Cardiac septum (tissue), 1 donor: ENCODE measurements around the gene SLC7A6. TPM values are rescaled to one million over a fixed set of nuclear protein-coding genes. Genes with fewer than 3 reads are reported as not detected.

Experiments used
- DNase-seq: peaks from one replicate; pipeline ENCODE4 v3.0.0-alpha.2; 2020; ENCODE audit warnings: low spot score
- intact Hi-C: fragments of 100-400 bp; cut with DNase I; formaldehyde crosslinking; loops from one replicate; pipeline ENCODE4 v1.14.0; 2022
- total RNA-seq: library from RNA; stranded (reverse); fragmentation: NEBNext Ultra II Directional; extraction: Animal tissue kit (Norgen Biotek cat#: 25700); gene quantifications from one replicate; pipeline ENCODE4 v1.2.1, GENCODE V29; 2021
- donor health status: DM: no; HTN: no; CAD: no.

SLC7A6 gene
- total RNA-seq, 1 donor from 2014 or later: 42.4 TPM

GRCh38 chr16:68233835-68234187, 30.5 kb upstream of the SLC7A6 start:
- intact Hi-C loops: loop anchor here (5.0 to 10.0 kb wide), 2 partner anchors 242 to 349 kb away; partner anchors contain the start of gene NRN1L
- DNase-seq: no peak

DNA sequence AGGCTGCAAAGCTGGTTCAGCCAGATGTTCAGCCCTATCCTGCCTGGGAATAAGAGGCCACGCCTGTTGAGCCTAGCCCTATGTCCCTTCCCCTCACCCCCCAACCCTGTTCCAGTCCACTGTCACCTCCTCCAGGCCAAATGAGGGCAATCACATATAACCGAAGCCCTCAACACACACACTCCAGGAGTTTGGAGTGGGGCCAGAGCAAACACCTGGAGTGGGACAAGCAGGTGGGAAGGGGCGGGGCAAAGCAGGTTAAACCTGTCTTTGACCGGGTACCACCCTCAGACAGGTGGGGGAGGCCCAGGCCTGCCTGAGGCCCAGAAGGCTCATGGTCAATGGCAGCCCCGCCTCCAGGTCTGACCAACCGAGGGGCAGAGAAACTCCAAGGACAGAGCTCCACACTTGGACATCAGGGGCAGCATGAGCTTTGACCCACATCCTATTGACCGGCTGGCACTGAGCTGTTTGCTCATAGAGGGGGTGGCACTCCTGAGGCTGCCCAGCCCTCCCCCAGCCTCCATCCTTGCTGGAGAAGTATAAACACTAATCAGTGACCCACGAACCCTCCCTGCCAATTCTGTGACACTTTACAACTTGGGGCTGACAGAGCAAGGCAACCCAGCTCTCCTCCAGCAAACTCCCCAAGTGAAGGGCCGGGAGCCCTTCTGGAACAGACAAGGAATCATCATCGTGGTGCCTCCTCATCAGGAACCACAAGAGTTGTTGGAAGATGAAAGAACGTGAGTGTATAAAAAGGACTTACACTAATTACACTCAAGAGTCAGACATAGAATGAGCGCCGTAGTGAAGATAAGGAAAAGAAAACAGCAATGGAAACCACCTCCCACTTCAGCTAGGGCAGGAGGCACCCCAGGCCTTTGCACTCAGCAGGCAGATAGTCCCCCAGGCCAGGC, 29.9 kb upstream of the SLC7A6 start:
- DNase-seq: no peak
- intact Hi-C loops: loop anchor here (5.0 to 10.0 kb wide), 2 partner anchors 242 to 350 kb away; partner anchors contain the start of gene NRN1L

GRCh38 chr16:68235108-68235886, 29.0 kb upstream of the SLC7A6 start:
- DNase-seq: no peak
- intact Hi-C loops: loop anchor here (10.0 kb wide), 1 partner anchor 350 kb away; the partner anchor contains the start of gene NRN1L

DNA sequence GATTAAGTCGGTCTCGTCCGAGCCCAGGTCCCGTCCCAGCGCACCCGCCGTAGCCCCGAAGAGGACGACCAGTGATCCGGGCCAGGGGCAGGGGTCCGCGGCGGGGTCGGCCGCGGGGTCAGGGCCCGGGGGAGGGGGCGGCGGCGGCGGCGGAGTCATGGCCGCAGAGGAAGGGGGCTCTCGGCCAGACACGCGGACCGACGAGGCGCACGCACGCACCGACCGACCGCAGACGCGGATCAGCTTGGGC, 28.5 kb upstream of the SLC7A6 start, which contains the start of gene ESRP2:
TSS of gene ESRP2 (minus strand) at position 241 of the 250 bp plus-strand sequence. CDS start at position 159, 82 bp downstream.
- intact Hi-C loops: loop anchor here (10.0 kb wide), 1 partner anchor 351 kb away; the partner anchor contains the start of gene NRN1L
- no peak for DNase-seq

DNA sequence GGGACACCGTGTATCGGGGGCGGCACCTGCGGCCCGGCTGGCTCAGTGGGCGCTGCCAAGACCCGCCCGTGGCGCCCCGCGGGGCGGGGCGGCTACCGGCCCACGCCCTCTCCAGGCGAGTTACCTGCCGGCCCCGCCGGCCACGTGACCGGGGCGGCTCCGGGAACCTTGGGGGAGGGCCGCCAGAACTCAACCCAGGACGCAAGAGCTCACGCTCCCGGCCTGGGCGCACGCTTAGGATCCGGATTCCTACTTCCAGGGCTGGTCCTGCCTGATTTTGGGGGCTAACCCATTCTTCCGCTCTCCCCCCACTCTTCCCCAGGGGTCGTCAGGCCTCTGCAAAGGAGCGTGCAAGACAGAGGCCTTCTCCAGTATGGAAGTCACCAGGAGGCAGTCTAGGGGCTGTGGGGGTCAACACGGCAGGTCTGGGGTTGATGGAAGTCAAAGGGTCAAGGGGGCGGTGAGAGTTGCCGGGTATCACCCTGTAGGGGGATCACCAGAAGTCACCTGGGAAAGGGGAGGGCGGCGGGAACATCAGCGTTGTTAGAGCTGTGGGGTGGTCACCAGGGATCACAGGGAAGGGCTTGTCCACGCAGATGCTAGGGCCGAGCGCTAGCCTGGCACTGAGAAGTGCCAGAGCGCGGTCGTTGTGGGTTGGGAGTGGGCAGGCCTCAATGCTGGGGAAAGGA, 28.0 kb upstream of the SLC7A6 start:
- intact Hi-C loops: loop anchor here (10.0 kb wide), 1 partner anchor 351 kb away; the partner anchor contains the start of gene NRN1L
- DNase-seq: no peak

DNA sequence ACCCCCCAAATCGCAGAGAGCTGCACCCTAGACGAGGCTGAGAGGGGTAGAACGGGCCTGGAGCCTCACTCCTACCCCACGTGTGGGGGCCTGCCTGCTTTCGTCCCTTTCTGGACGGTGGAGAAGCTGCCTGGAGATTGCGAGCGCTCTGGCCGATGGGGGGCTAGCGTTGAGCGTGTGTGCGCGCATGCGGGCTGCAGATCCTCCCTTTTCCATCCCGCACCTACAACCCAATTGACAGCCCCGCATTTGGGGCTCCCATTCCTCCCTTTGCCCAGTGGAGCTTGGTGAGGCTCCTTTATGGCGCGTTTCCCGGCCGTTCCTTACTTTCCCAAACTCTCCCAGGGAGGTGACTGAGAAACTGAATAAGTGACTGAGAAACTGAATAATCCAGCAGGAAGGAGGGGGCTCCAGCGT, 27.5 kb upstream of the SLC7A6 start:
- DNase-seq: no peak
- intact Hi-C loops: loop anchor here (10.0 kb wide), 1 partner anchor 352 kb away; the partner anchor contains the start of gene NRN1L

DNA sequence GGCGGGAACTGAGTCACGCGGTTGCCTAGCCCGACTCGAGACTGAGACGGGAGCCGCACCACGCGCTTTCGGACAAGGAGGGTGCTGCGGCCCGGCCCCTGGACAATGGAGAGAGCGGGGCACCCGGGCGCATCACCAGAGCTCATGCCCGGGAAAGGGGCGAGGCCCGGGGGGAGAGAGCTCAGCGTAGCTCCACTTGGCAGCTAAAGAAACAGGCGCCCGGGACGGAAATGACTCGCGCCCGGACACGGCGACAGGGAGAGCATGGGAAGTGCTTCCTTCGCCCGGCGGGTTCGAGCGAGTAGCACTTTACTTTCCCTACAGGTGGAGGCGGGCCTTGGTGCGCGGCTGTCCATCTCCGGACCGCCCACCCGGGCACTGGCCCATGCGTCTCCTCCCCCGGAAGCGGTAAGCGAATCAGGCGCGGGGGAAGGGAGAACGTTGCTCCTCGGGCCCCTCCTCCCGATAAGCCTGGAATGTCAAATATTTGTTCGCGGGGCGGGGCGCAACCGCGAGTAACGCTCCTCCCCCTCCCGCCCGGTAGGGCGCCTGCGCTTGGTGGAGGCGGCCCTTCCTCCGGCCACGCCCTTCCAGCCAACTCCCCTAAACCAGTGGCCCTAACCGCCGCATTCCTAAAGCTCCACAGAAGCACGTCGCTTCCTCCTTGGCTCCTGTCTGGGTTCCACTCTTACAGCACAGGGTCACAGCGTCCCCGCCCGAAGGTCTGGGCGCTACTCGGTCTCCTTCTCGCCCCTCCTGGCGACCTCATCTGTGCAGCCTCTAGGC, 26.9 kb upstream of the SLC7A6 start:
- intact Hi-C loops: loop anchor here (2.0 to 10.0 kb wide), 2 partner anchors 23 to 353 kb away; partner anchors contain the start of gene NRN1L
- peak; percentile 98 for DNase-seq

DNA sequence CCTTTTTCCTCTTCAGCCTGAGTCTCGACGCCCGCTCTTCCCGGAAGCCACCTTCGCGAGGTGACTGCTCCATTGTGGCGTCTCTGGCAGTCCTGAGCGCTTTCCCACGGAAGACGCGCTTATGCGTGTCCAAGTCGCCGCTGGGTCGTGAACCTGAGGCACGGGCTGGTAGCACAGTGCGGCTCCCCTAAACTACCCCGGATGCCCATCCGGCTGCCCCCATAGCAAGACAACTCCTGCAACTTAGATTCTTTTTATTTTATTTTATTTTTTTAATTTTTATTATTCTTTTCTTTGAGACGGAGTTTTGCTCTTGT, 26.3 kb upstream of the SLC7A6 start:
- intact Hi-C loops: loop anchor here (2.0 to 10.0 kb wide), 2 partner anchors 23 to 353 kb away; partner anchors contain the start of gene NRN1L
- no peak for DNase-seq

GRCh38 chr16:68242085-68242484, 22.2 kb upstream of the SLC7A6 start:
- intact Hi-C loops: no loop called here

GRCh38 chr16:68242926-68243858, 21.1 kb upstream of the SLC7A6 start:
- DNase-seq: no peak
- intact Hi-C loops: no loop called here

More at GRCh38 chr16:68242085-68242484, 22.2 kb upstream of the SLC7A6 start:
- DNase-seq: no peak

DNA sequence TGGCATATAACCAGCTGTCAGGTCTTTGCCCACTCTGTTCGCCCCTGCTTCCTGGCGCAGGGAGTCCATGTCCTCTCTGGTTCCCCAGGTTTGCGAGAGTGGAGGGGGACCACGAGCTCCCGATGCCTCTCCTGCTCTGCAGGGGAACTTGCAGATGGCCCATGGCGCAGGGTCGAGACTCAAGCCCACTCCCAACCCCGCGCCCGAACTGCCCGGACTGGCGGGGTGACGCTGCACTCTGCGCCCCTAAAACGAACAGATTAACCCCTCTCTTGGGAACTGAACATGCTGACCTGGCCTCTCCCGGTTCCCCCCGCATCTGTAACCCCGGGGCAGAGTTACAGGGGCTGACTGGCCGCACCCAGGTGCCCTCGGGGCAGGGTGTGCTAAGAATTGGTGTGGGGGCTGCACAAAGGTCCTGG, 19.8 kb upstream of the SLC7A6 start:
- no peak for DNase-seq
- intact Hi-C loops: no loop called here

GRCh38 chr16:68244903-68245853, 19.1 kb upstream of the SLC7A6 start, which contains the start of gene PLA2G15:
TSS of gene PLA2G15 (plus strand) at chr16:68245373. CDS start at chr16:68245427, 54 bp downstream.
- intact Hi-C loops: loop anchor here (5.0 kb wide), 1 partner anchor 67 kb away; the partner anchor contains the start of genes PRMT7 and SLC7A6OS
- DNase-seq: peak; percentile 98

DNA sequence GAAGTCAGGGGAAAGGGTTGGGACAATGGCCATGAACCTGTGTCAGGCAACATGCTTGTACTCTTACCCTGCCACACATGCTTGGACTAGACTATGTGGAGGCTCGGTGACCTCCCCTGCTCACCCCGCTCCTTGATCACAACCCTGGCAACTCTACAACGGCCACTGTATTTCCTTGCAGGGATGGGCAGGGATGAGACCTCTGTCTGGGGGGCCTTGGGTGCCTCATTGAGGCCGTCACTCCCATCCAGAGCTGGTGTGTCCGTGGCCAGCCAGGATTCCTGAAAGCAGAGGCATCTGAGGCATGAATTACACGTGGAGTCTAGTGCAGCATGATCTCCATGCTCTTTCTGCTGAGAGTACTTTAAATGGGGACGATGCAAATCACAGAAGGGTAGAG, 18.2 kb upstream of the SLC7A6 start:
- intact Hi-C loops: loop anchor here (2.0 to 5.0 kb wide), 2 partner anchors 19 to 66 kb away; partner anchors contain the start of genes PRMT7, SLC7A6 and SLC7A6OS
- no peak for DNase-seq

DNA sequence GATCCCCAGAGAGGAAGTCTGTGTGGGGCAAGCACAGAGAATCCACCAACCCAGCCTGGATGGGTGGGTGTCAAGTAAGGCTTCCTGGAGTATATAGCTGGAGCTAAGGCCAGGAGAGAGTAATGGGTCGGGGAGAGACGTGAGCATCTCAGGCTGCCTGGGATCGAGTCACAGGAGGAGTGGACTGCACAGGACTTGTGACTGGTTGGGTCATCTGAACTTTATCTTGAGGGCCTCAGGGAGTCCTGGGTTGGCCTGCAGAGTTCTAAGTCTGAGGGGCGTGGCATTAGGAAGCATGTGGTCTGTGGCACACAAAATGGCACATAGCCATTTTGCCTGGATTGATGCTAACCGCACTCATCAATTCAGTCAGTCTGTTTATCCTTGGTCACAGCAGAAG, 17.7 kb upstream of the SLC7A6 start:
- intact Hi-C loops: loop anchor here (2.0 to 5.0 kb wide), 2 partner anchors 18 to 66 kb away; partner anchors contain the start of genes PRMT7, SLC7A6 and SLC7A6OS

GRCh38 chr16:68247400-68247799, 16.9 kb upstream of the SLC7A6 start:
- DNase-seq: no peak

More for the DNA sequence above, 17.7 kb upstream of the SLC7A6 start:
- no peak for DNase-seq

DNA sequence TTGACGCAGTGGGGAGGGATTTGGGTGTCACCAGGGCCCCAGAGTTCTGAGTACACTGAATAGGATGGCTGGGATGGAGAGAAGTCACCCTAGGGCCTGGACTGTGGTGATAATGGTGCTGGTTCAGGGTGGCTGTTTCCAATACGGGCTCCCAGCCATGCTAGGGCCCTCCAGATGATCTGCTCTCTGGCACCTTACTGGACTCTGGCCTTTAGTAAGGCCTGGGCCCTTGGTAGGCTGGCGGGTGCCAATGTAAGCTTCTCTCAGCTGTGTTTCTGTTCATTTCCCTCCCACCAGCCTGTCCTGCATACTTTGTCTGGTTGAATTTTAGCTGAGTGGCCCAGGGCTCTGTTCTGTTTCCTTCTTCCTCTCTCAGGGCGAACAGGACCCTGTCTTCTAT, 16.4 kb upstream of the SLC7A6 start:
- intact Hi-C loops: loop anchor here (2.0 to 5.0 kb wide), 2 partner anchors 17 to 64 kb away; partner anchors contain the start of genes PRMT7, SLC7A6 and SLC7A6OS
- no peak for DNase-seq

More at GRCh38 chr16:68247400-68247799, 16.9 kb upstream of the SLC7A6 start:
- intact Hi-C loops: loop anchor here (2.0 to 5.0 kb wide), 2 partner anchors 17 to 65 kb away; partner anchors contain the start of genes PRMT7, SLC7A6 and SLC7A6OS
